SJSA1 (cell line): ENCODE measurements around the gene DPH7. TPM values are rescaled to one million over a fixed set of nuclear protein-coding genes. Genes with fewer than 3 reads are reported as not detected.
A peak's percentile ranks its signal among the peaks of the same experiment; 100 is the strongest.
"Not testable (repeated sequence)": the region's sequence is repeated elsewhere in the genome, so short reads cannot be mapped to it uniquely, and the experiment has no call there.

Source experiments
- DNase-seq, 2 experiments: peaks; one replicate each; pipeline ENCODE4 v3.0.0-alpha.2; 2015 to 2020; ENCODE audit warnings: low spot score in 2 of 2, low read depth in 1 of 2
- H3K27ac ChIP-seq: fragments of 250-450 bp; sonication (Bioruptor Pico); 2 replicates; pipeline ENCODE4 v1.5.1; 2020; ENCODE audit warnings: mild to moderate bottlenecking, moderate library complexity
- H3K27me3 ChIP-seq: fragments of 250-450 bp; sonication (Bioruptor Pico); replicated peaks from 2 replicates; pipeline ENCODE4 v1.5.1; 2020; ENCODE audit warnings: mild to moderate bottlenecking, moderate library complexity
- H3K36me3 ChIP-seq: fragments of 250-450 bp; sonication (Bioruptor Pico); 2 replicates; pipeline ENCODE4 v1.5.1; 2020; ENCODE audit warnings: mild to moderate bottlenecking
- H3K4me1 ChIP-seq: fragments of 250-450 bp; sonication (Bioruptor Pico); replicated peaks from 2 replicates; pipeline ENCODE4 v1.6.1; 2021; ENCODE audit warnings: mild to moderate bottlenecking
- H3K4me3 ChIP-seq: fragments of 250-450 bp; sonication (Bioruptor Pico); 2 replicates; pipeline ENCODE4 v1.5.1; 2020; ENCODE audit warnings: mild to moderate bottlenecking
- H3K9me3 ChIP-seq: fragments of 250-450 bp; sonication (Bioruptor Pico); replicated peaks from 2 replicates; pipeline ENCODE4 v1.5.1; 2020; ENCODE audit warnings: mild to moderate bottlenecking
- total RNA-seq: library from RNA; depleted of rRNA; stranded (reverse); fragments of >200 nt; shearing (Covaris generic); gene quantifications from 2 replicates; pipeline ENCODE4 v1.2.3, GENCODE V29; 2014

The DPH7 gene
- total RNA-seq, 1 experiment from 2014 or later: 18.7 TPM

DNA sequence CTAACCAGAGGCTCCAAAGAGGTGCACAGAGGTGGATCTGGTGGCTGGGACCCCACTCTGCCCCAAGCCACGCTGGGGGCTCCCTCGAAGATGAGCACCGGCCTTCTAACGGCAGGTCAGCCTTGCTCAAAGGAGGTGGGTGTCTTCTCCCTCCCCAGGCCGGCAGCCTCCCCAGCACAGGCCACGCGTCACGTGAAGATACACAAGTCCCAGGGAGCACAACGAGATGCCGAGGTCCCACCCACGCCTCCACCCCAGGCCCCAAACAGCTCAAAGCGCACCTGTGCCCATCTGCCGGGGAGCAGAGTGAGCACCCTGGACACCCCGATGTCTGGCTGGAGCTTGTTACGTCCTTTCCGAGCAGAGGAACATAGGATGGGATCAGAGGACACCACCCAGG lies 40.7 kb downstream of the DPH7 start:
- Histone ChIP-seq H3K4me1 (no peaks in the 10 kb centered on the region; the same call in 1 of the 2 replicates), H3K9me3 (no peaks in the 10 kb centered on the region), H3K36me3 (no peaks in the 10 kb centered on the region), H3K4me3 (no peak overlapping the region), H3K27ac (no peak overlapping the region), H3K27me3 (no peaks in the 10 kb centered on the region)
- no peak for DNase-seq

DNA sequence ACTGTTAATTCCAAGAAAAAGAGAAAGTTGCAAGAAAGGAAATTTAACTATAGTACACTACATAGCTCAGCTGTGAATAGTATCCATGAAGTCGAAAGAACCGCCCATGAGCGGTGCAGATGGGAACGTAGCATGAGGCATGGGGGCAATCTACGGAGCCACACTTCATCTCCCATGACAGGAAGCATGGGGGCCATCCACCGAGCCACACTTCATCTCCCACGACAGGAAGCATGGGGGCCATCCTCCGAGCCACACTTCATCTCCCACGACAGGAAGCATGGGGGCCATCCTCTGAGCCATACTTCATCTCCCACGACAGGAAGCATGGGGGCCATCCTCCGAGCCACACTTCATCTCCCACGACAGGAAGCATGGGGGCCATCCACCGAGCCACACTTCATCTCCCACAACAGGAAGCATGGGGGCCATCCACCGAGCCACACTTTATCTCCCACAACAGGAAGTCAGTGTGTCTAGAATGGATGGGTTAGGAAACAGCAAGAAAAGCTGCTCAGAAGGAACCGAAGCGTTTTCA lies 42.1 kb downstream of the DPH7 start:
- not testable (repeated sequence) for H3K4me1 ChIP-seq, H3K9me3 ChIP-seq, H3K36me3 ChIP-seq, H3K27me3 ChIP-seq, DNase-seq, H3K4me3 ChIP-seq, H3K27ac ChIP-seq

DNA sequence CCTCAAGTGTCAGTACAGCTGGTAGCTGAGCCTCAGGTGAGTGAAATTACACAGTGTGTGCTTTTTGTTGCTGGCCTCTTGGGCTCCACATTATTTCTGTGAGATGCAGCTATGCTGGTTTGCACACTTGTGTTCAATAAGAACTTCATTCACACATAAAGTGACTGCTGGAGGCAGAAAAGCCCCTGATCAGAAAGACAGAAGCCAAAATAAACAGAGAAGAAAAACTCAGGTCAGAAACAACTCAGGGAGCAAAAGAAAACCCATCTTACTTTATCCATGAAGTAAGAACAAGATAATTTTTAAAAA lies 43.7 kb downstream of the DPH7 start:
- no peaks in the 10 kb centered on the region for H3K9me3 ChIP-seq
- H3K27ac ChIP-seq: no peak overlapping the region
- H3K4me3 ChIP-seq: no peak overlapping the region
- H3K27me3 ChIP-seq: no peaks in the 10 kb centered on the region
- DNase-seq: no peak
- no peaks in the 10 kb centered on the region; the same call in 1 of the 2 replicates for H3K4me1 ChIP-seq
- no peaks in the 10 kb centered on the region for H3K36me3 ChIP-seq

DNA sequence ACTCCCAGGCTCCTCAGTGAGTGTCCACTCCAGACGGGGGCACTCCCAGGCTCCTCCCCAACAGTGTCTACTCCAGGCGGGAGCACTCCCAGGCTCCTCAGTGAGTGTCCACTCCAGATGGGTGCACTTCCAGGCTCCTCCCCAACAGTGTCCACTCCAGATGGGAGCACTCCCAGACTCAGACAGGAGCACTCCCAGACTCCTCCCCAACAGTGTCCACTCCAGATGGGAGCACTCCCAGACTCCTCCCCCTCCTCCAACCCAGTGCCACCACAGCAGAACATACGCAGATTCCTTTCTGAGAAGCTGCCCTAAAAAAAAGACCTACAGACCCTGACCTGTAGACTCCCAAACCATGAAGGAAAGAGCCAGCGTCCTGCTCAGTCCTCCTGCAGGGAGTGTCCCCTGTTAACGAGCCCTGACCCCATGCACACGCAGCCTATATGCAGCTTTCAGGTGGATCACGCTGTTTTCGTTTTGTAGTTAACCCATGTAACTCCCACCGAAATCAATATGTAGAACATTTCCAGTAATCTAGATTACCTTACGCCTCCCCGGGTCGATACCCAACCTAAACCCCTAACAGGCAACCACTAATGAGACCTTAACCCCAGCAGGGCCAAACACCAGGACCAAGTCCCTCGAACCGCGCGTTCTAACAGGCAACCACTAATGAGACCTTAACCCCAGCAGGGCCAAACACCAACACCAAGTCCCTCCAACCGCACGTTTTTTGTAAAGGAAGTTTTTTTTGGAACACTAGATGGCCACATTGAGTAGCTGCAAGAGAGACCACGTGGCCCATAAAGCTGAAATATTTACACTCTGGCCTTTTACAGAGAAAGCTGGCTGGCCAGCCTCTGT lies 44.2 kb downstream of the DPH7 start:
- Histone ChIP-seq H3K4me1 (no peaks in the 10 kb centered on the region; the same call in 1 of the 2 replicates), H3K27me3 (no peaks in the 10 kb centered on the region), H3K36me3 (no peaks in the 10 kb centered on the region), H3K9me3 (no peaks in the 10 kb centered on the region), H3K27ac (no peak overlapping the region), H3K4me3 (no peak overlapping the region)
- peak in 1 of 2 experiments; percentile 28 for DNase-seq

DNA sequence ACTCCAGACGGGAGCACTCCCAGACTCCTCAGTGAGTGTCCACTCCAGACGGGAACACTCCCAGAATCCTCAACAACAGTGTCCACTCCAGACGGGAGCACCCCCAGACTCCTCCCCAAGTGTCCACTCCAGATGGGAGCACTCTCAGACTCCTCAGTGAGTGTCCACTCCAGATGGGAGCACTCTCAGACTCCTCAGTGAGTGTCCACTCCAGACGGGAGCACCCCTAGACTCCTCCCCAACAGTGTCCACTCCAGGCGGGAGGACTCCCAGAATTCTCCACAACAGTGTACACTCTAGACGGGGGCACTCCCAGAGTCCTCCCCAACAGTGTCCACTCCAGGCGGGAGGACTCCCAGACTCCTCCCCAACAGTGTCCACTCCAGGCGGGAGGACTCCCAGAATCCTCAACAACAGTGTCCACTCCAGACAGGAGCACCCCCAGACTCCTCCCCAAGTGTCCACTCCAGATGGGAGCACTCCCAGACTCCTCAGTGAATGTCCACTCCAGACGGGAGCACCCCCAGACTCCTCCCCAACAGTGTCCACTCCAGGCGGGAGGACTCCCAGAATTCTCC lies 45.7 kb downstream of the DPH7 start:
- not testable (repeated sequence) for H3K4me1 ChIP-seq

DNA sequence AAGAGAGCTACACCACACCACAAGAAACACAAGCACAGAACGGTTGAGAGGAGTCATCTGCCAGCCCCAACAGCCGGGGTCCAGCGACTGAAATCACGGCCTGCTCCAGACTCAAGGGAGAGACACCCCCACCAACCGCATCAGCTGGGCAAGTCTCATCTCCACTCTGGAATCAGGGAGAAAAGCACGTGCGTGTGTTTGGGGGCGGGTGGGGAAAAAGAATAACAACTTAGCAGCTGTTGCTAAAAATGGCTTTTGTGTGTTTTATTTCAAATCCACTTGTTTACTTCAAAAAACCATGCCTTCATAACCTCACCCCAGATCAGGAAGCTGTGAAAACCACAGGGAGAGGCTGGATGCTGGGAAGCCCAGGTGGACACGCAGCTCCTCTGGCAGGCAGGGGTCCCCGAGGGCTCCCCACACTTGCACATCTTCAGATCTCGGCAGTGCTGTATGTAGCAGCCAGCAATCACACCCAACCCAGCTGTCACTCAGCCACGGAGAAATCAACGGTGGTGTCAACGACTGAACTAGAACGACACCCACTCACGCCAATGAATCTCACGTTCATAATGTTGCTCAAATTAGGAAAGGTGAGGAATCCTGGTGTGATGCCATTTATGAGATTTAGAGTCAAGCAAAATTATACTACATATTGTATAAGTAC lies 47.5 kb downstream of the DPH7 start:
- DNase-seq: no peak
- Histone ChIP-seq H3K27me3 (peaks cover 8% of the 10 kb centered on the region), H3K4me3 (no peak overlapping the region), H3K4me1 (no peaks in the 10 kb centered on the region; the same call in 1 of the 2 replicates), H3K36me3 (no peaks in the 10 kb centered on the region), H3K27ac (no peak overlapping the region), H3K9me3 (no peaks in the 10 kb centered on the region)

More for the DNA sequence above, 45.7 kb downstream of the DPH7 start:
- not testable (repeated sequence) for H3K9me3 ChIP-seq, H3K27ac ChIP-seq, H3K4me3 ChIP-seq, H3K36me3 ChIP-seq, H3K27me3 ChIP-seq, DNase-seq

DNA sequence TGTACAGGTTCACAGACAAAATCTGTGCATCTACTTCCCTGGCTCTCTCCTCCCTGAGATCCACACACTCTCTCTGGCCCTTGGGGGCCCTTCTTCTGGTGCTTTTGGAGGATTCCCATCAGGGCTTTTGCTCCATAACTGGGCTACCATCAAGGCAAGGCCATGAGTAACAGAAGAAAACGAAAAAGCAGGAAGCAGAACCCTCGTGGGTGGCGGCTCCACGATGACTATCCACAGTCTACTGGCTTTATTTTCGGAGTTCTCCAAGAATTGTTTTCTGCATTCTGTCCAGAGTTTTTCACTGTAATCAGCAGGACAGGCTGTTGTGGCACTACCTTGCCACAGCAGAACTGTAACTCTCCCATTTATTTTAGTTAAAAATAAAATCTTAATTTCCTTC lies 48.4 kb downstream of the DPH7 start:
- Histone ChIP-seq H3K4me3 (no peak overlapping the region), H3K9me3 (no peaks in the 10 kb centered on the region), H3K27ac (no peak overlapping the region), H3K4me1 (no peaks in the 10 kb centered on the region; the same call in 1 of the 2 replicates), H3K36me3 (no peaks in the 10 kb centered on the region), H3K27me3 (peaks cover 8% of the 10 kb centered on the region)
- DNase-seq: no peak

DNA sequence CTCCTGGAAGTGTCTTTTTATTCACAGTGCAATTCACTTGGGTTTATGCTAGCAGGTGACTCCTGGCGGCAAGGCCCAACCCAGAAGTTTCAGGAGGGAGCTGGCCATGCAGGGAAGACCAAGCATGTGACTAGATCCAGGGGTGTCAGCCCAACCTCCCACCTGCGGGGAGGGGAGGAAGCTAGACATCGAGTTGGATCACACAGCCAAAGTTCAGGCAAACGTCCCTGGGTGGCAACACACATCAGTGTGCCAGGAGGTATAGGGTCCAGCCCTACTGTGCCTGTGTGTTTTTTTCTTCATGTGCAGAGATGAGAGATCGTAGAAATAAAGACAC lies 53.8 kb downstream of the DPH7 start:
- no peak for DNase-seq
- Histone ChIP-seq H3K4me1 (no peaks in the 10 kb centered on the region), H3K36me3 (no peaks in the 10 kb centered on the region), H3K4me3 (no peak overlapping the region), H3K27ac (no peak overlapping the region), H3K27me3 (peaks cover 8% of the 10 kb centered on the region), H3K9me3 (no peaks in the 10 kb centered on the region)

DNA sequence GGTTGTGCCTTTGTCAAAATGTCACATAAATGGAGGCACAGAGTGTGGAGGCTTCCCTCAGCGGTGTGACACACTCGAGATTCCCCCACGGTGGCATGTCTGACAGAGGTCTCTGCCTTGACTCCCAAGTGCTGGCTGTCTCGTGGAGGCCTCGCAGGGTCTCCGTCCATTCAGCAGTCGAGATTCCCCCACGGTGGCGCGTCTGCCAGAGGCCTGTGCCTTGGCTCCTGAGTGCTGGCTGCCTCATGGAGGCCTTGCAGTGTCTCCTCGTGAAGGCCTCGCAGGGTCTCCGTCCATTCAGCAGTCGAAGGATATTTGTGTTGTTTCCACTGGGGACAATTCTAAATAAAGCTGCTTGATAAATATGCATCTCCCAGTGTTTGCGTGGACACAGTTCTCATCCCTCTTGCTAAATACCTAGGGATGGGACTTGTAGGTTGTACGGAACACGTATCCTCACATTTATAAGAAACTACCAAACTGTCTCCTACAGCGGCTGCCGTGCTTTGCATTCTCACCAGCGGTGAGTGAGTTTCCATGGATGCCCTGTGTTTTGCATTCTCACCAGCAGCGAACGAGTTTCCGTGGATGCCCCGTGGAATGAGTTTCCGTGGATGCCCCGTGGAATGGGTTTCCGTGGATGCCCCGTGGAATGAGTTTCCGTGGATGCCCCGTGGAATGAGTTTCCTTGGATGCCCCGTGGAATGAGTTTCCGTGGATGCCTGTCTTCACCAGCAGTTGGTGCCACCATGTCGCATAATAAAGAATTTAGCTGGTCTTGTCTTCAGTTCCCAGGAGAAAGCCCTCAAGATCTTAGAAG lies 54.4 kb downstream of the DPH7 start:
- Histone ChIP-seq H3K9me3 (no peaks in the 10 kb centered on the region), H3K27me3 (peaks cover 8% of the 10 kb centered on the region), H3K36me3 (no peaks in the 10 kb centered on the region), H3K4me3 (no peak overlapping the region), H3K4me1 (no peaks in the 10 kb centered on the region), H3K27ac (no peak overlapping the region)
- DNase-seq: no peak

DNA sequence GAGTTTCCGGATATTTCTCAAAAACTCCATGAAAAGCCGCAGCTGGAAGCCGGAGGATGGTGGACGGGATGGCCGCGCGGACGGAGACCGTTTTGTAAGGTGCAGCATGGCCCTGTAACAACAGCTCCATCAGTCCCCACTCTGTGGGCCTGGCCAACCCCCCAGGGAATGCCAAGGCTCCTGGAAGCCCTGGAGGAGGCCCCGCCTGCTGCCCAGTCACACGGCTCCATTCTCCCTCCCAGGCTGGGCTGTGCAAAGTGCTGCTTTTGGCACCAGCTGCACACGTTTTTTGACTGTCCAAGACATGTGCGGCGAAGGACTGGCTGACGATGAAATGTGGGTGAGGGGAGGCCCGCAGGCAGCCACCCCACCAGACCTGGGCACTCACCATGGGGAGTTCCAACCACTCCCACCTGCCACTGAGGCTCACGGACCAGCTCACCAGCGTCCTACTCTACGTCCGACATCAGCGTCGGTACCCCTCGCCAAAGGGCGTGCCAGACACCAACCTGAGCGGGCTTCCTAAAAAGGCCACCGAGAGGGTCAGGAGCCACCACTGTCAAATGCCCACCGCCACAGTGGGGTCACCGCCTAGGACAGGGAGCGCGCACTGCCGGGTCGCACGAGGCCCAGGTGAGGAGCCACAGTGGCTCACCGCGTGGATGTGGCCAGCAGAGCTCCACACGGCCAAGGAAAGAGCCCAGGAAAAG lies 55.8 kb downstream of the DPH7 start:
- no peak for DNase-seq
- Histone ChIP-seq H3K36me3 (no peaks in the 10 kb centered on the region), H3K4me3 (no peak overlapping the region), H3K4me1 (no peaks in the 10 kb centered on the region), H3K9me3 (no peaks in the 10 kb centered on the region), H3K27ac (no peak overlapping the region), H3K27me3 (peaks cover 8% of the 10 kb centered on the region)

DNA sequence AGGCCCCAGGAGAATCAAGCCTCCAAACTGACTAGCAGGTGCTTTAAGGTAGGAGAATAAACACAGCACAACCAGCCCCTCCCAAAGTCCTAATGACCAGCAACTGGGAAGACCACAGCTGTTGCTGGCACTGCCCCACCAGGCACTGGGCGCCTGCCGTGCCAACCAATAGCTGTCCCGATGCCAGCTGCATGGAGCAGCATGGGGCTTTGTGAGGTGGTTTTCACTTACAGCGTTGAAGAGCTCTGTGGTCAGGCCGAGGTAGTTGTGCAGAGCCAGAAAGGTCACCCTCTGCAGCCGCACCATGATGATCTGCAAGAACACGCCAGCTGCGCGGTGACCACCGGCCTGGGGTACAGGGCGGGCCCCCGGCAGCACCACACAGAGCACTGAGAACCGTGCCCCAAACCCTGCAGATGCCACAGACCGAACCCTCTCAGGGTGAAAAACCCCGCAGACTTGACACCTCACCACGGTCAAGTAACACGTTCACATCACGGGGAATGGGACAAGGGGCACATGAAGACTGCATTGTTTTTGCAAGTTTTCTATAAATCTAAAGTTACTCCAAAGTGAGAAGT lies 57.2 kb downstream of the DPH7 start:
- DNase-seq: no peak
- no peaks in the 10 kb centered on the region for H3K27me3 ChIP-seq
- H3K27ac ChIP-seq: no peak overlapping the region
- H3K36me3 ChIP-seq: no peaks in the 10 kb centered on the region
- H3K4me1 ChIP-seq: no peaks in the 10 kb centered on the region
- H3K4me3 ChIP-seq: no peak overlapping the region
- H3K9me3 ChIP-seq: no peaks in the 10 kb centered on the region

DNA sequence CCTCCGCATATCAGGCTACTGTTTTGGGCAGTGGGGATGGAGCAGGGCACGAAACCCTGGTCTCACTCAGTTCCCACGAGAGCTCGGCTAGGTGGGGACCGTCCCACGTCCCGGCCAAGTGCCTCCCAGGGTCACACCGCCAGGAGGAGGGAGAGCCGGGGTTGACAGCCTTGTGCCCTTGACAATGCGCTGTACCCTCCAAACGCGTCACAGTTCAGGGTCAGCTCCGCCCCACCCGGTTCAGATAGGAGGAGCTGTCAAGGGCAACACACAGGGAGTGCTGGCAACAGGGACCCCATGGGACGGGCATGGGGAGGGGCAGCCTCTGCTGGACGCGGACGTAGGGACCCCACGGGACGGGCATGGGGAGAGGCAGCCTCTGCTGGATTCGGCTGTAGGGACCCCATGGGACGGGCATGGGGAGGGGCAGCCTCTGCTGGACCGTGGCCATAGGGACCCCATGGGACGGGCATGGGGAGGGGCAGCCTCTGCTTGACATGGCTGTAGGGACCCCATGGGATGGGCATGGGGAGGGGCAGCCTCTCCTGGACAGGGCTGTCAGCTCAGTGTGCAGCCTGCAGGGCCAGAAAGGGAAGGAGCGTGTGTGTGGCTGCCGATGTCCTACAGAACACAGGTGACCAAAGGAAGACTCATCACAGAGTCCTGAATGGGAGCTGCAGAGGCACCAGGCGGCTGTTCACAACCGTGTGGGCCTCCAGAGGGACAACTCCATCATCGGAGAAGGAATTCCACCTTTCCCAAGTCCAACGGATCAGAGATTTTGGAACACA lies 57.9 kb downstream of the DPH7 start:
- Histone ChIP-seq H3K4me1 (no peaks in the 10 kb centered on the region), H3K36me3 (no peaks in the 10 kb centered on the region), H3K27me3 (no peaks in the 10 kb centered on the region), H3K4me3 (no peak overlapping the region), H3K9me3 (no peaks in the 10 kb centered on the region), H3K27ac (no peak overlapping the region)
- no peak for DNase-seq
